ENCODE measurements around the gene CD151. TPM values are rescaled to one million over a fixed set of nuclear protein-coding genes. Genes with fewer than 3 reads are reported as not detected.

Gene CD151
- total RNA-seq, 1 donor from 2014 or later: 387 TPM

- Histone ChIP-seq H3K27me3 (ENCODE audit: low read depth) (no peaks in the 10 kb centered on the region), H3K4me3 (peak overlapping the region; percentile 85), H3K36me3 (peaks cover 13% of the 10 kb centered on the region), H3K4me1 (peaks cover 79% of the 10 kb centered on the region), H3K27ac (peak overlapping the region; percentile 91), H3K9me3 (no peaks in the 10 kb centered on the region)
- no peak for TF ChIP-seq CTCF (IDR thresholded peaks at IDR 0.05)
- intact Hi-C loops (cut with DNase I): no loop called here
- ATAC-seq (no peak), DNase-seq (no peak)
Measured at GRCh38 chr11:831961-832528, 707 bp upstream of the CD151 start.

DNA sequence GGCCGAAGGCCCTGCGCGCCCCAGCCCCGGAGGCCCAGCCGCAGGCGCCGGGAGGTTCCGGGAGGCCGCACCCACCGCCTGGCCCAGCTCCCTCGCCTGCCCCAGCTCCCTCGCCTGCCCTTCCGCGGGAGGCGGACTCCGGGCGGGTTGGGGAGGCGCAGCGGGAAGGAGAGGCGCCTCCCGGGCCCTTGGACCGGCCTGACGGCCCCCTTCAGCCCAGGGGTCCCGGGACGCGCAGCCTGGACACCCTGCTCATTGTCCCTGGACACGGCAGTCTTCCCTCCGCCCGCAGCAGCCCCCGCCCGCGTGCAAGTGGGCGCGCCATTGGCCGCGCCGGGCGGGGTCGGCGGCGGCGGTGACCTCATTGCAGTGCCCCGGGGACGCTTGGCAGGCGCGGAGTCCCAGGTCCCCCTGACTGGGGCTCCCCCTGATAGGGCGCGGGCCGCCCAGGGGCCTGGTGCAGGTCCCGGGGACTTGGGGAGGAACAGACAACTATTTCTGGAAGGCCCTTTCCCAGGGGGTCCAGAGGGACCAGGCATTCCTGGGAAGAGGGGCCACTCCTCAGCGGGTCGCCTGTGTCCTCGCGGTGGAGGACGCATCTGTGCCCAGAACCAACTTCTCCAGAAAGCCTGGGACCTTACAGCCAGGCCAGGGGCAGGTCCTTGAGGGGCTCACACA, 501 bp downstream of the CD151 start:
- H3K4me3 ChIP-seq: peak overlapping the region; percentile 85
- no peak for TF ChIP-seq CTCF (IDR thresholded peaks at IDR 0.05)
- no peaks in the 10 kb centered on the region for H3K27me3 ChIP-seq (ENCODE audit: low read depth)
- H3K36me3 ChIP-seq: peaks cover 25% of the 10 kb centered on the region
- peak; percentile 73 for DNase-seq
- H3K9me3 ChIP-seq: no peaks in the 10 kb centered on the region
- ATAC-seq: peak; percentile 14 to 20
- peak overlapping the region; percentile 91 for H3K27ac ChIP-seq
- H3K4me1 ChIP-seq: peaks cover 77% of the 10 kb centered on the region
- intact Hi-C loops (cut with DNase I): no loop called here

DNA sequence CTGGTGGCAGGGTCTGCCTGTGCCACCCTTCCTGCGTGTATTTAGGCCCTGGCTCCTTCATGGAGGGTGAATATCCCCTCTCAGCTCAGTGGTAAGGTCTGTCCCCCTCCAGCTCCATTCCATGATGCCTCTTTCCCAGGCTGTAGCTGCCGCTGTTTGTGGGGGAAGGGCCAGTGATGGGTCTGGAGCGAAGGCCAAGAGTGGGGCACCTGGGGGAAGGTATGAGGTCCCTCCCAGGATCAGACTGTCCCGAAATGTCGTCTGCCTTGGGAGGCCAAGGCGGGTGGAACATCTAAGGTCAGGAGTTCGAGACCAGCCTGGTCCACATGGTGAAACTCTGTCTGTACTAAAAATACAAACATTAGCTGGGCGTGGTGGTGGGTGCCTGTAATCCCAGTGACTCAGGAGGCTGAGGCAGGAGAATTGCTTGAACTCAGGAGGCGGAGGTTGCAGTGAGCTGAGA, 1.1 kb downstream of the CD151 start:
- Histone ChIP-seq H3K4me1 (peaks cover 77% of the 10 kb centered on the region), H3K4me3 (peak overlapping the region; percentile 85), H3K36me3 (peaks cover 32% of the 10 kb centered on the region), H3K9me3 (no peaks in the 10 kb centered on the region), H3K27me3 (ENCODE audit: low read depth) (no peaks in the 10 kb centered on the region), H3K27ac (peak overlapping the region; percentile 91)
- TF ChIP-seq CTCF (IDR thresholded peaks at IDR 0.05): no peak
- DNase-seq (no peak), ATAC-seq (no peak)
- intact Hi-C loops (cut with DNase I): no loop called here

- Histone ChIP-seq H3K27me3 (ENCODE audit: low read depth) (no peaks in the 10 kb centered on the region), H3K9me3 (no peaks in the 10 kb centered on the region), H3K4me1 (peaks cover 76% of the 10 kb centered on the region), H3K36me3 (peaks cover 39% of the 10 kb centered on the region), H3K4me3 (peak overlapping the region; percentile 85), H3K27ac (peak overlapping the region; percentile 91)
- peak; percentile 85 for DNase-seq
- intact Hi-C loops (cut with DNase I): no loop called here
- no peak for TF ChIP-seq CTCF (IDR thresholded peaks at IDR 0.05)
- ATAC-seq: peak; percentile 72 to 77
Measured at GRCh38 chr11:834371-835316, 1.9 kb downstream of the CD151 start.

DNA sequence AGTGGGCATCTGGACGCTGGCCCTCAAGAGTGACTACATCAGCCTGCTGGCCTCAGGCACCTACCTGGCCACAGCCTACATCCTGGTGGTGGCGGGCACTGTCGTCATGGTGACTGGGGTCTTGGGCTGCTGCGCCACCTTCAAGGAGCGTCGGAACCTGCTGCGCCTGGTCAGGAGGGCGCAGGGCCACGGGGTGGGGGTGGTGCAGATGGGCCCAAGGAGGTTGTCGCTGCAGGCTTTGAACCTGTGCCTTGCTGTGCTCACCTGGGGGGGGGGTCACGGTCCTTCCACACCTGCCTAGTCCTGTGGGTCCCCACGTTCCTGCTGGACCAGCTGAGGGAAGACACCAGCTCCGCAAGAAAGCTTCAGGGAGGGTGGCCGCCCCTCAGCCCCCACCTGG, 3.5 kb downstream of the CD151 start:
- ATAC-seq: no peak
- peaks cover 76% of the 10 kb centered on the region for H3K4me1 ChIP-seq
- H3K4me3 ChIP-seq: no peak overlapping the region
- DNase-seq: no peak
- peaks cover 52% of the 10 kb centered on the region for H3K36me3 ChIP-seq
- no peaks in the 10 kb centered on the region for H3K27me3 ChIP-seq (ENCODE audit: low read depth)
- intact Hi-C loops (cut with DNase I): no loop called here
- no peak overlapping the region for H3K27ac ChIP-seq
- no peaks in the 10 kb centered on the region for H3K9me3 ChIP-seq
- TF ChIP-seq CTCF (IDR thresholded peaks at IDR 0.05): no peak

Measured in lower lobe of right lung (tissue), 2 donors.